GM21367 (cell line): ENCODE data around the gene PHF21B.
"Not testable (repeated sequence)": the region's sequence is repeated elsewhere in the genome, so short reads cannot be mapped to it uniquely, and the experiment has no call there.

ENCODE experiments used
- ATAC-seq: cut with Tn5 transposase; IDR thresholded peaks from one replicate; pipeline ENCODE4 v1.9.1; 2021; ENCODE audit not compliant: unreplicated experiment

The PHF21B gene

GRCh38 chr22:44936201-44936600 is 73.6 kb downstream of the PHF21B start:
- ATAC-seq, result no peak

GRCh38 chr22:44935724-44936123 is 74.1 kb downstream of the PHF21B start:
- ATAC-seq, result no peak

- ATAC-seq, result no peak
Observed at GRCh38 chr22:44934454-44934735, 75.4 kb downstream of the PHF21B start.

GRCh38 chr22:44933666-44934453 is 75.9 kb downstream of the PHF21B start:
- no peak for ATAC-seq

GRCh38 chr22:44932493-44932892 is 77.3 kb downstream of the PHF21B start:
- ATAC-seq, result no peak

GRCh38 chr22:44931766-44932165 is 78.0 kb downstream of the PHF21B start:
- ATAC-seq, result no peak

- no peak for ATAC-seq
Observed at GRCh38 chr22:44931077-44931540, 78.7 kb downstream of the PHF21B start.

- ATAC-seq, result no peak
Observed at GRCh38 chr22:44930711-44931035, 79.1 kb downstream of the PHF21B start.

GRCh38 chr22:44930016-44930710 is 79.6 kb downstream of the PHF21B start:
- no peak for ATAC-seq

GRCh38 chr22:44929359-44930015 is 80.3 kb downstream of the PHF21B start:
- ATAC-seq, result no peak

GRCh38 chr22:44928711-44929358 is 81.0 kb downstream of the PHF21B start:
- no peak for ATAC-seq

- no peak for ATAC-seq
Observed at GRCh38 chr22:44928136-44928463, 81.7 kb downstream of the PHF21B start.

GRCh38 chr22:44927463-44928135 is 82.2 kb downstream of the PHF21B start:
- no peak for ATAC-seq

- ATAC-seq, result no peak
Observed at GRCh38 chr22:44926491-44927415, 83.1 kb downstream of the PHF21B start.

- ATAC-seq, result no peak
Observed at GRCh38 chr22:44926124-44926475, 83.7 kb downstream of the PHF21B start.

- no peak for ATAC-seq
Observed at GRCh38 chr22:44925465-44926123, 84.2 kb downstream of the PHF21B start.

GRCh38 chr22:44924710-44925109 is 85.1 kb downstream of the PHF21B start:
- ATAC-seq, result no peak

GRCh38 chr22:44924098-44924497 is 85.7 kb downstream of the PHF21B start:
- no peak for ATAC-seq

- ATAC-seq, result not testable (repeated sequence)
Observed at GRCh38 chr22:44921766-44922165, 88.0 kb downstream of the PHF21B start.

GRCh38 chr22:44920183-44920582 is 89.6 kb downstream of the PHF21B start:
- no peak for ATAC-seq
